NOMO-1 treated with DMSO at 0.1 percent for 48 hours (cell line): ENCODE results near the gene RPGRIP1.
"Not testable (repeated sequence)": the region's sequence is repeated elsewhere in the genome, so short reads cannot be mapped to it uniquely, and the experiment has no call there.

ENCODE experiments used
- DNase-seq: peaks from one replicate; lab custom pipeline; 2025; ENCODE audit not compliant: unreplicated experiment; lab: John Stamatoyannopoulos, UW

The RPGRIP1 gene

GRCh38 chr14:21299562-21300130, 19.8 kb downstream of the RPGRIP1 start:
- no peak for DNase-seq

GRCh38 chr14:21300892-21301291, 21.0 kb downstream of the RPGRIP1 start:
- no peak for DNase-seq

GRCh38 chr14:21302013-21302835, 22.3 kb downstream of the RPGRIP1 start:
- DNase-seq, result no peak

- DNase-seq, result not testable (repeated sequence)
Measured at GRCh38 chr14:21302836-21303140, 22.9 kb downstream of the RPGRIP1 start.

- DNase-seq, result no peak
Measured at GRCh38 chr14:21307637-21308036, 27.8 kb downstream of the RPGRIP1 start.

GRCh38 chr14:21308132-21308478, 28.2 kb downstream of the RPGRIP1 start:
- no peak for DNase-seq

- DNase-seq, result peak; percentile 65
Measured at GRCh38 chr14:21308479-21309237, 28.8 kb downstream of the RPGRIP1 start.

- no peak for DNase-seq
Measured at GRCh38 chr14:21309238-21309636, 29.4 kb downstream of the RPGRIP1 start.

GRCh38 chr14:21309956-21310355, 30.1 kb downstream of the RPGRIP1 start:
- DNase-seq, result no peak

- no peak for DNase-seq
Measured at GRCh38 chr14:21311614-21312013, 31.7 kb downstream of the RPGRIP1 start.

- DNase-seq, result peak; percentile 16
Measured at GRCh38 chr14:21313512-21313911, 33.6 kb downstream of the RPGRIP1 start.

GRCh38 chr14:21317398-21317797, 37.5 kb downstream of the RPGRIP1 start:
- peak; percentile 91 for DNase-seq

GRCh38 chr14:21320913-21321312, 41.0 kb downstream of the RPGRIP1 start:
- no peak for DNase-seq

GRCh38 chr14:21322716-21323115, 42.8 kb downstream of the RPGRIP1 start:
- DNase-seq, result no peak

- DNase-seq, result no peak
Measured at GRCh38 chr14:21326972-21327371, 47.1 kb downstream of the RPGRIP1 start.
